Measurements from ENCODE around the gene ZNF775.
A peak's percentile ranks its signal among the peaks of the same experiment; 100 is the strongest.

Gene ZNF775

DNA sequence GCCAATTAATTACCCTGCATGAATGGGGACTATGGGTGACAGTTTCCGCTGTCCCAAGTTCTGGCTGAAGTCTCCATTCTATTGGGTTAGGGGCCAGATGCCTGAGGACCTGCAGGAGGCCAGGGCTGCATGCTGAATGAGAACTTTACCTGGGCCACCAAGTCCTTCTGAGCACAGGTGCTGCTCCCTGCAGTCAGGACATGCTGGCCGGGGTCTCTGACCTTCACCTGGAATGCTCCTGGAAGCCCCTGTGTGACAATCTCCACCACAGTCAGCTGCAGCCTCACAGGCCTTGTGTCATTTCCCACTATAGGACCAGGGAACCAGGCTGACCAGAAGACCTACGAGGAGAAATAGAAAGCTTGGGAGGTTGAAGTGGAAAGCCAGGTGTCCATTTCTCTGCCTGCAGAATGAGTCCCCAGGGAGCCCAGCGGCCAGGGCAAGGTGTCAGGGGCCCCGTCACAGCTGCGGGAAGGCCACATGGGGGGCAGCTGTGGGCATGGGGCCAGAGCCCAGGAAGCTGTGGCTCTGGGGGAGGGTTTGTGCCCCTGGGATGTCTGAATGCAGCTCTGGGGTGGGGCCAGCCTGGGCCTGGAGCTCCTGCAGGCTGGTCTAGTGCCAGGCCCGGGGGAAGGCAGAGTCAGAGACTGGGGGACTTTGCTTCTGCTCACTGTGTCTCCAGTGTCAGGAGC lies 65.7 kb downstream of the ZNF775 start:
- no peak for DNase-seq

GRCh38 chr7:150446288-150446938 lies 67.3 kb downstream of the ZNF775 start:
- DNase-seq, result peak; percentile 11

Measured in midbrain (tissue), 1 donor.